ENCODE measurements around the gene SMG6. TPM values are rescaled to one million over a fixed set of nuclear protein-coding genes. Genes with fewer than 3 reads are reported as not detected.

The SMG6 gene
- total and polyA plus RNA-seq, 2 of the 8 experiments (the other 6 are each of a cell fraction or from before 2014, with no cell fraction given) = 18.5 to 25.2 TPM

- H3K18ac ChIP-seq (ENCODE audit: extremely low read depth, low read length) = no peak overlapping the region
- no peak overlapping the region for H3K27ac ChIP-seq (ENCODE audit: low read depth, low read length)
- no peaks in the 10 kb centered on the region for H3K9me3 ChIP-seq (ENCODE audit: insufficient read depth in 2 of 2, low read depth in 1 of 2, low read length in 1 of 2)
- H3K4me3 ChIP-seq (ENCODE audit: extremely low read depth in 1 of 4, insufficient read depth in 2 of 4, low read depth in 3 of 4, low read length in 4 of 4) = no peak overlapping the region
- H3K9ac ChIP-seq (replicated peaks in 1 of 4; ENCODE audit: extremely low read depth in 1 of 4, low read depth in 3 of 4, low read length in 3 of 4) = no peak overlapping the region
- H2BK5ac ChIP-seq (ENCODE audit: low read depth, low read length) = no peak overlapping the region
- H3K79me1 ChIP-seq (ENCODE audit: low read depth, low read length) = no peaks in the 10 kb centered on the region
- DNase-seq (ENCODE audit: low read depth in 1 of 2, low spot score in 2 of 2) (no peak), FAIRE-seq (no peak)
- H2BK120ac ChIP-seq (replicated peaks; ENCODE audit: low read depth, low read length) = no peak overlapping the region
- no peaks in the 10 kb centered on the region for H3K27me3 ChIP-seq (replicated peaks in 1 of 4; ENCODE audit: control insufficient read depth in 3 of 4, extremely low read depth in 1 of 4, insufficient read depth in 3 of 4, low read length in 3 of 4)
- no peak overlapping the region for H4K5ac ChIP-seq (ENCODE audit: insufficient read length, low read depth, low read length)
- H3K4me2 ChIP-seq (ENCODE audit: insufficient read depth in 1 of 2, low read depth in 2 of 2, low read length in 2 of 2) = no peak overlapping the region
- no peaks in the 10 kb centered on the region for H3K23me2 ChIP-seq (ENCODE audit: low read depth, low read length)
- H2AK5ac ChIP-seq (ENCODE audit: low read depth, low read length) = no peak overlapping the region
- H4K91ac ChIP-seq (replicated peaks; ENCODE audit: insufficient read length, low read length) = no peak overlapping the region
- ChIA-PET POLR2A (ENCODE audit: partially characterized antibody) (interaction anchor here (0.8 to 1.0 kb wide), 2 partner anchors 22 to 37 kb away, joined by 3 read pairs; no protein-coding TSS in a partner anchor), CTCF (ENCODE audit: partially characterized antibody) (interaction anchor here (0.8 to 1.9 kb wide), 7 partner anchors 10 to 120 kb away, joined by 3 to 8 read pairs (median 4); partner anchors contain the start of gene HIC1)
- no peak overlapping the region for H2BK15ac ChIP-seq (ENCODE audit: low read length)
- H3K79me2 ChIP-seq (ENCODE audit: control insufficient read depth in 1 of 2, insufficient read depth in 2 of 2, low read length in 2 of 2) = no peaks in the 10 kb centered on the region
- H2AFZ ChIP-seq (ENCODE audit: low read length) = no peak overlapping the region
- no peak overlapping the region for H3K14ac ChIP-seq (ENCODE audit: insufficient read length)
- WGBS, 2 experiments (ENCODE audit: extremely low coverage in 1 of 2, insufficient coverage in 1 of 2, insufficient read length in 1 of 2, insufficient replicate concordance in 2 of 2, low coverage in 1 of 2, low lambda C conversion rate in 2 of 2, missing lambda C conversion rate in 1 of 2) = 80% methylated on average over 24 of the region's 24 CpGs; no CpG with 5 or more reads in 1 of the 2 experiments
- peaks cover 0 to 4% (median 0%) of the 10 kb centered on the region in 4 experiments; a peak in 2 of 7 replicates for H3K4me1 ChIP-seq (replicated peaks in 1 of 4; ENCODE audit: control insufficient read depth in 3 of 4, insufficient read depth in 4 of 4, low read length in 3 of 4)
- TF ChIP-seq KDM5A (IDR thresholded peaks at IDR 0.05; ENCODE audit: low read length) (no peak), CBX5 (IDR thresholded peaks at IDR 0.05; ENCODE audit: low read depth, low read length) (no peak), POLR2A (IDR thresholded peaks at IDR 0.05; ENCODE audit: control extremely low read depth in 1 of 2, low read depth in 2 of 2, low read length in 2 of 2) (no peak), TAF1 (IDR thresholded peaks at IDR 0.05; ENCODE audit: low read depth, low read length) (no peak), MAFK (IDR thresholded peaks at IDR 0.05; ENCODE audit: low read depth, low read length) (no peak), RAD21 (IDR thresholded peaks at IDR 0.05 in 1 of 2, conservative IDR thresholded peaks at IDR 0.05 in 1 of 2; ENCODE audit: low read depth in 2 of 2, low read length in 2 of 2) (no peak), JUN (IDR thresholded peaks at IDR 0.05; ENCODE audit: low read depth, low read length) (no peak), KDM4A (IDR thresholded peaks at IDR 0.05; ENCODE audit: low read depth, low read length, severe bottlenecking) (no peak), TAF7 (optimal IDR thresholded peaks at IDR 0.05; ENCODE audit: borderline replicate concordance, low read depth, low read length) (no peak)
- H3K36me3 ChIP-seq (ENCODE audit: control insufficient read depth in 2 of 4, insufficient read depth in 4 of 4, low read length in 3 of 4) = peaks cover 0 to 2% (median 0%) of the 10 kb centered on the region in 4 experiments; a peak in 1 of 8 replicates
- no peak overlapping the region for H3K23ac ChIP-seq (ENCODE audit: insufficient read length)
- H2BK20ac ChIP-seq (ENCODE audit: low read length) = no peak overlapping the region
- no peak overlapping the region for H2BK12ac ChIP-seq (ENCODE audit: low read depth, low read length)
- peaks cover 3 to 5% of the 10 kb centered on the region in 2 experiments for H4K20me1 ChIP-seq (replicated peaks in 1 of 2; ENCODE audit: control insufficient read depth in 1 of 2, insufficient read depth in 2 of 2, low read length in 2 of 2)
- H3K56ac ChIP-seq (replicated peaks; ENCODE audit: insufficient read length, low read depth, low read length) = no peak overlapping the region
- peak overlapping the region; percentile 0 for H4K8ac ChIP-seq (ENCODE audit: extremely low read depth, insufficient read depth, low read length)
- no peak overlapping the region for H3K4ac ChIP-seq (replicated peaks; ENCODE audit: insufficient read length, low read depth, low read length)
These were observed 128.9 kb downstream of the SMG6 start for GRCh38 chr17:2174468-2175293.
